ENCODE measurements around the gene SART3. TPM values are rescaled to one million over a fixed set of nuclear protein-coding genes. Genes with fewer than 3 reads are reported as not detected.

Gene SART3
- total RNA-seq, 2 donors from 2014 or later: 33.4 to 44.4 TPM

- H3K9me3 ChIP-seq: no peaks in the 10 kb centered on the region
- H3K4me3 ChIP-seq: no peak overlapping the region
- no peak for TF ChIP-seq CTCF (IDR thresholded peaks at IDR 0.05)
- H3K27me3 ChIP-seq: no peaks in the 10 kb centered on the region
- H3K36me3 ChIP-seq: no peaks in the 10 kb centered on the region
- DNase-seq (ENCODE audit: low spot score): no peak
- no peak overlapping the region for H3K27ac ChIP-seq
- no peaks in the 10 kb centered on the region for H3K4me1 ChIP-seq
These were observed 82.3 kb downstream of the SART3 start for GRCh38 chr12:108478611-108479206.

- Histone ChIP-seq H3K27me3 (no peaks in the 10 kb centered on the region), H3K4me3 (no peak overlapping the region)
- no peak for TF ChIP-seq CTCF (IDR thresholded peaks at IDR 0.05)
These were observed 83.1 kb downstream of the SART3 start for GRCh38 chr12:108477881-108478259.

GRCh38 chr12:108477055-108477880 is 83.7 kb downstream of the SART3 start:
- no peaks in the 10 kb centered on the region for H3K36me3 ChIP-seq
- H3K9me3 ChIP-seq: no peaks in the 10 kb centered on the region
- no peak overlapping the region for H3K4me3 ChIP-seq
- H3K4me1 ChIP-seq: no peaks in the 10 kb centered on the region
- no peaks in the 10 kb centered on the region for H3K27me3 ChIP-seq
- TF ChIP-seq CTCF (IDR thresholded peaks at IDR 0.05): no peak
- DNase-seq (ENCODE audit: low spot score): no peak
- no peak overlapping the region for H3K27ac ChIP-seq

More at GRCh38 chr12:108477881-108478259, 83.1 kb downstream of the SART3 start:
- DNase-seq (ENCODE audit: low spot score): no peak
- H3K27ac ChIP-seq: no peak overlapping the region
- H3K36me3 ChIP-seq: no peaks in the 10 kb centered on the region
- H3K4me1 ChIP-seq: no peaks in the 10 kb centered on the region
- H3K9me3 ChIP-seq: no peaks in the 10 kb centered on the region

GRCh38 chr12:108475396-108475795 is 85.6 kb downstream of the SART3 start:
- H3K4me1 ChIP-seq: no peaks in the 10 kb centered on the region
- no peaks in the 10 kb centered on the region for H3K36me3 ChIP-seq
- H3K27ac ChIP-seq: no peak overlapping the region
- no peaks in the 10 kb centered on the region for H3K27me3 ChIP-seq
- H3K4me3 ChIP-seq: no peak overlapping the region
- no peak for TF ChIP-seq CTCF (IDR thresholded peaks at IDR 0.05)
- no peaks in the 10 kb centered on the region for H3K9me3 ChIP-seq
- no peak for DNase-seq (ENCODE audit: low spot score)

GRCh38 chr12:108473400-108474055 is 87.4 kb downstream of the SART3 start:
- DNase-seq (ENCODE audit: low spot score): no peak
- H3K9me3 ChIP-seq: no peaks in the 10 kb centered on the region
- no peaks in the 10 kb centered on the region for H3K4me1 ChIP-seq
- H3K4me3 ChIP-seq: no peak overlapping the region
- no peak for TF ChIP-seq CTCF (IDR thresholded peaks at IDR 0.05)
- no peaks in the 10 kb centered on the region for H3K27me3 ChIP-seq
- no peaks in the 10 kb centered on the region for H3K36me3 ChIP-seq
- no peak overlapping the region for H3K27ac ChIP-seq

Other genes with a start within 250 kb of the SART3 start
- 10 to 100 TPM in 1 of 2 donors, 1 to 10 TPM in 1; 6.2 to 11.0 TPM for gene CMKLR1, start 221.9 kb downstream of the SART3 start, total RNA-seq
- gene FICD, start 45.9 kb downstream of the SART3 start, total RNA-seq: 1 to 10 TPM; 2.6 to 7.5 TPM
- gene ISCU, start 1.4 kb upstream of the SART3 start, total RNA-seq: 100 to 1,000 TPM; 421 to 433 TPM
- gene TMEM119, start 36.9 kb upstream of the SART3 start, total RNA-seq: 1 to 10 TPM; 1.8 to 5.5 TPM
- gene SELPLG, start 72.7 kb upstream of the SART3 start, total RNA-seq: 1 to 10 TPM; 3.7 to 7.7 TPM
- gene CORO1C, start 170.3 kb upstream of the SART3 start, total RNA-seq: 10 to 100 TPM; 59.6 to 70.7 TPM

Measured in right atrium auricular region (tissue), 2 donors.